H1 (cell line): ENCODE measurements around the gene SLC5A9. TPM values are rescaled to one million over a fixed set of nuclear protein-coding genes. Genes with fewer than 3 reads are reported as not detected.

Source experiments
- ATF2 ChIP-seq: IDR thresholded peaks from 2 replicates; pipeline ENCODE4 v1.6.1; 2012; ENCODE audit warnings: low read length, inconsistent platforms
- BCL11A ChIP-seq, 2 experiments: IDR thresholded peaks; one replicate each; pipeline ENCODE4 v1.6.1; 2011; ENCODE audit warnings: low read depth in 2 of 2, low read length in 2 of 2, mild to moderate bottlenecking in 2 of 2
- CHD7 ChIP-seq: fragments of 300-600 bp; sonication (generic); IDR thresholded peaks from 2 replicates; pipeline ENCODE4 v1.7.1; 2012; ENCODE audit warnings: low read length, moderate library complexity, mild to moderate bottlenecking, inconsistent platforms; ENCODE audit not compliant: insufficient replicate concordance
- TAF1 ChIP-seq: IDR thresholded peaks from 2 replicates; pipeline ENCODE4 v1.6.1; 2011; ENCODE audit warnings: mild to moderate bottlenecking, low read depth, low read length
- TCF12 ChIP-seq: IDR thresholded peaks from 2 replicates; pipeline ENCODE4 v1.6.1; 2011; ENCODE audit warnings: low read depth, mild to moderate bottlenecking, low read length
- YY1 ChIP-seq: IDR thresholded peaks from 2 replicates; pipeline ENCODE4 v1.6.1; 2011; ENCODE audit warnings: low read depth, mild to moderate bottlenecking, low read length
- polyA plus RNA-seq, 7 experiments: library from polyadenylated mRNA; depleted of rRNA in 3 of 7; stranded (reverse) in 5 of 7; unstranded in 2 of 7; fragments of >200 nt in 5 of 7; fragments of 200-250 nt in 2 of 7; gene quantifications; 1 replicate in 5 of 7; 2 replicates in 1 of 7; 4 replicates in 1 of 7; pipeline versions ENCODE4 v1.2.1 to v1.2.3, GENCODE V29; 2011 to 2013; ENCODE audit warnings: missing spikeins in 2 of 7, mixed read lengths in 2 of 7
- total RNA-seq: library from RNA; stranded (reverse); fragmentation: NEBNext Ultra II Directional; extraction: Animal tissue kit (Norgen Biotek cat#: 25700); gene quantifications from 2 replicates; pipeline ENCODE4 v1.2.1, GENCODE V29; 2021

SLC5A9 gene
- total and polyA plus RNA-seq, 2 of the 8 experiments (the other 6 are each of a cell fraction or from before 2014, with no cell fraction given), result 0.03 TPM; not detected in 1

GRCh38 chr1:48225579-48225978 is 3.1 kb downstream of the SLC5A9 start (continued):
- TF ChIP-seq TCF12 (no peak), YY1 (no peak), ATF2 (no peak), TAF1 (no peak), CHD7 (no peak), BCL11A (IDR thresholded peaks at IDR 0.05; ENCODE audit: low read depth in 2 of 2, low read length in 2 of 2) (no peak)
